Astrocyte (in vitro differentiated cells and primary cell): ENCODE data around the gene ZFYVE27. TPM values are rescaled to one million over a fixed set of nuclear protein-coding genes. Genes with fewer than 3 reads are reported as not detected.

Experiments used
- DNase-seq: peaks from one replicate; pipeline ENCODE4 v3.0.0-alpha.2; 2010; ENCODE audit warnings: low read depth
- FAIRE-seq: peaks from 2 replicates; lab custom pipeline; 2011; peaks lifted over from hg19 to GRCh38; lab: Jason Lieb, UNC
- H2AFZ ChIP-seq: 2 replicates; pipeline ENCODE4 v1.6.0; 2012; ENCODE audit warnings: low read depth, low read length, inconsistent platforms
- H3K27ac ChIP-seq: 2 replicates; pipeline ENCODE4 v1.5.1; 2011; ENCODE audit warnings: low read depth, low read length, inconsistent platforms
- H3K27me3 ChIP-seq: 2 replicates; pipeline ENCODE4 v1.6.0; 2011; ENCODE audit warnings: low read length, inconsistent platforms; ENCODE audit not compliant: insufficient read depth
- H3K36me3 ChIP-seq: 2 replicates; pipeline ENCODE4 v1.5.1; 2011; ENCODE audit warnings: low read length, inconsistent platforms; ENCODE audit not compliant: insufficient read depth
- H3K4me1 ChIP-seq: 2 replicates; pipeline ENCODE4 v1.5.1; 2011; ENCODE audit warnings: low read length, inconsistent platforms; ENCODE audit not compliant: insufficient read depth
- H3K4me2 ChIP-seq: 2 replicates; pipeline ENCODE4 v1.6.0; 2012; ENCODE audit warnings: low read length, inconsistent platforms
- H3K4me3 ChIP-seq: 2 replicates; pipeline ENCODE4 v1.5.1; 2011; ENCODE audit warnings: low read depth, mild to moderate bottlenecking, low read length, inconsistent platforms; ENCODE audit not compliant: insufficient read depth
- H3K79me2 ChIP-seq: 2 replicates; pipeline ENCODE4 v1.6.0; 2012; ENCODE audit warnings: mild to moderate bottlenecking, low read length, inconsistent platforms; ENCODE audit not compliant: insufficient read depth
- H3K9ac ChIP-seq: 2 replicates; pipeline ENCODE4 v1.6.0; 2012; ENCODE audit warnings: mild to moderate bottlenecking, low read length, inconsistent platforms
- H3K9me3 ChIP-seq: 2 replicates; pipeline ENCODE4 v1.5.1; 2012; ENCODE audit warnings: low read depth, mild to moderate bottlenecking, low read length, inconsistent platforms; ENCODE audit not compliant: insufficient read depth
- H4K20me1 ChIP-seq: 2 replicates; pipeline ENCODE4 v1.6.0; 2012; ENCODE audit warnings: low read length, inconsistent platforms; ENCODE audit not compliant: insufficient read depth
- H3K27ac Mint-ChIP-seq: one replicate; pipeline ENCODE4 v1.8.0; 2021; ENCODE audit warnings: mild to moderate bottlenecking, mixed read lengths; ENCODE audit not compliant: unreplicated experiment
- H3K27me3 Mint-ChIP-seq: one replicate; pipeline ENCODE4 v1.8.0; 2021; ENCODE audit warnings: low read depth, mixed read lengths; ENCODE audit not compliant: unreplicated experiment
- H3K36me3 Mint-ChIP-seq: one replicate; pipeline ENCODE4 v1.8.0; 2021; ENCODE audit warnings: low read depth, mixed read lengths; ENCODE audit not compliant: unreplicated experiment
- H3K4me1 Mint-ChIP-seq: one replicate; pipeline ENCODE4 v1.8.0; 2021; ENCODE audit warnings: low read depth, mixed read lengths; ENCODE audit not compliant: unreplicated experiment
- H3K4me3 Mint-ChIP-seq: one replicate; pipeline ENCODE4 v1.8.0; 2021; ENCODE audit warnings: mild to moderate bottlenecking, moderate library complexity, mixed read lengths; ENCODE audit not compliant: unreplicated experiment
- H3K9me3 Mint-ChIP-seq: one replicate; pipeline ENCODE4 v1.8.0; 2021; ENCODE audit warnings: mild to moderate bottlenecking, mixed read lengths; ENCODE audit not compliant: unreplicated experiment
- CTCF ChIP-seq: IDR thresholded peaks from 2 replicates; pipeline ENCODE4 v1.5.1; 2011; ENCODE audit warnings: low read depth, mild to moderate bottlenecking, inconsistent platforms, low read length, moderate library complexity; ENCODE audit not compliant: insufficient read depth
- EZH2 ChIP-seq: IDR thresholded peaks from 2 replicates; pipeline ENCODE4 v1.6.1; 2012; ENCODE audit warnings: mild to moderate bottlenecking, low read length, inconsistent platforms; ENCODE audit not compliant: insufficient read depth
- total RNA-seq: library from RNA; stranded (reverse); gene quantifications from 2 replicates; pipeline ENCODE4 v1.2.1, GENCODE V29; 2021

The ZFYVE27 gene
- total RNA-seq, 1 donor from 2014 or later, result 32.8 TPM

DNA sequence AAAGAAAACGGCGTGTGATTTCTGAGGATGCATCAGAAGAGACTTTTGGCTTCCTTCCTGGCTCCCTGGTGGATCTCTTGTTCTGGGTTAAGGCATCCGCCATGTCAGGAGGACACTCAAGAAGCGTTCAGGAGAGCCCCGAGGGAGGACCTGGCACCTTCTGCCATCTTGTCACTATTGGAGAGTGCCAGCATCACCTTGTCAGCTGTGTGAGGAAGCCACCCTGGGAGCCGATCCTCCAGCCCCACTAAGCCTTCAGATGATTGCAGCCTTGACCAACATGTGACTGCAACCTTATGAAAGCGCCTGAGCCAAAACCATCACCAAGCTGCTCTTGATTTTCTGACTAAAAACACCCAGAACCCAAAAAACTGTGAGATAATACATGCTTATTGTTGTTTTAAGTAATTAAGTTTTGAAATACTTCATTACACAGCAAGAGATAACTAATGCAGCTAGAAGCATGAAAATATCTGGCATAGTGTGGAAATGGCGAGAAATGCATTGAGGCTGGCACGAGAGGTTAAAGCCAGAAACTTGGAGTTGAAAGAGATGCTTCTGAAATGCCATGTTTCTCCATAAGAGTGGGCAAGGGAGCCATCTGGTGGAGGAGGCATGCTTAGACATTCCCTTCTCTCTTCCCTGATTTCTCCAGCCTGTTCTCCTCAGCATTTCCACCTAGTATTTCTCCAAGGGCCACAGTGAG is 5.4 kb upstream of the ZFYVE27 start:
- Histone ChIP-seq H3K27ac (no peak overlapping the region), H2AFZ (no peak overlapping the region), H3K27me3 (no peaks in the 10 kb centered on the region), H3K4me2 (no peak overlapping the region), H3K9me3 (no peaks in the 10 kb centered on the region), H3K4me1 (peaks cover 2% of the 10 kb centered on the region), H4K20me1 (no peaks in the 10 kb centered on the region), H3K36me3 (no peaks in the 10 kb centered on the region), H3K79me2 (no peaks in the 10 kb centered on the region), H3K4me3 (no peak overlapping the region), H3K9ac (no peak overlapping the region)
- no peaks in the 10 kb centered on the region for H3K9me3 Mint-ChIP-seq
- no peak overlapping the region for H3K4me3 Mint-ChIP-seq
- no peaks in the 10 kb centered on the region for H3K4me1 Mint-ChIP-seq
- peak; percentile 98 for TF ChIP-seq CTCF
- no peak for TF ChIP-seq EZH2
- DNase-seq, result peak; percentile 44
- peaks cover 7% of the 10 kb centered on the region for H3K27me3 Mint-ChIP-seq
- no peak for FAIRE-seq
- H3K27ac Mint-ChIP-seq, result no peak overlapping the region
- peaks cover 3% of the 10 kb centered on the region for H3K36me3 Mint-ChIP-seq

DNA sequence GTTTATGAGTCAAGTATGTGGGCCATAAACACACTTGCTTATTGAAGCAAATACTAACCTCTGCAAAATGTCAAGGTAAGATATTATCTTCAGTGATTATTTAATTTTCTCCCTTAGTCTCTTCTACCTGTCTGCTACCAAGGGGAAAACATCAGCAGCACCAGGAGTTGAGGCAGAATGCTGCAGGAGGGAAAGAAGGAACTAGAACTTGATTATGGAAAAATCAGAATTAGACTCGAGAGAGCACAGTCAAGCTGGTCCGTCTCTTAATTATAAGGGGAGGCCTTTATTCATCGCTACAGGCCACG is 4.9 kb upstream of the ZFYVE27 start:
- FAIRE-seq, result no peak
- no peaks in the 10 kb centered on the region for H3K9me3 Mint-ChIP-seq

More for the DNA sequence above, 4.9 kb upstream of the ZFYVE27 start:
- Mint-ChIP-seq H3K36me3 (peaks cover 2% of the 10 kb centered on the region), H3K27me3 (peaks cover 7% of the 10 kb centered on the region), H3K27ac (no peak overlapping the region), H3K4me1 (no peaks in the 10 kb centered on the region), H3K4me3 (no peak overlapping the region)
- Histone ChIP-seq H3K27me3 (no peaks in the 10 kb centered on the region), H3K79me2 (no peaks in the 10 kb centered on the region), H3K27ac (no peak overlapping the region), H2AFZ (no peak overlapping the region), H3K4me2 (no peak overlapping the region), H3K9ac (no peak overlapping the region), H3K4me3 (no peak overlapping the region), H4K20me1 (no peaks in the 10 kb centered on the region), H3K36me3 (no peaks in the 10 kb centered on the region), H3K9me3 (no peaks in the 10 kb centered on the region), H3K4me1 (peaks cover 3% of the 10 kb centered on the region)
- no peak for DNase-seq
- no peak for TF ChIP-seq CTCF
- TF ChIP-seq EZH2, result no peak
